HG02678 (cell line): ENCODE measurements around the gene ETV7.
A peak's percentile ranks its signal among the peaks of the same experiment; 100 is the strongest.
"Not testable (repeated sequence)": the region's sequence is repeated elsewhere in the genome, so short reads cannot be mapped to it uniquely, and the experiment has no call there.

Source experiments
- ATAC-seq: cut with Tn5 transposase; IDR thresholded peaks from one replicate; pipeline ENCODE4 v1.9.1; 2021; ENCODE audit warnings: mild to moderate bottlenecking, moderate library complexity; ENCODE audit not compliant: unreplicated experiment

Gene ETV7

GRCh38 chr6:36364669-36365479, 22.6 kb downstream of the ETV7 start:
- no peak for ATAC-seq

GRCh38 chr6:36364061-36364635, 23.3 kb downstream of the ETV7 start:
- not testable (repeated sequence) for ATAC-seq

GRCh38 chr6:36363371-36363752, 24.1 kb downstream of the ETV7 start:
- ATAC-seq, result not testable (repeated sequence)

- no peak for ATAC-seq
Measured at GRCh38 chr6:36362551-36363370, 24.7 kb downstream of the ETV7 start.

GRCh38 chr6:36361071-36361470, 26.4 kb downstream of the ETV7 start:
- ATAC-seq, result no peak

GRCh38 chr6:36360241-36361054, 27.0 kb downstream of the ETV7 start:
- peak; percentile 49 for ATAC-seq

GRCh38 chr6:36358226-36358915, 29.1 kb downstream of the ETV7 start:
- ATAC-seq, result peak; percentile 48

GRCh38 chr6:36357872-36358225, 29.6 kb downstream of the ETV7 start:
- ATAC-seq, result no peak

GRCh38 chr6:36355819-36356218, 31.6 kb downstream of the ETV7 start:
- no peak for ATAC-seq

GRCh38 chr6:36353411-36353915, 34.0 kb downstream of the ETV7 start:
- ATAC-seq, result no peak

- ATAC-seq, result no peak
Measured at GRCh38 chr6:36352477-36353157, 34.9 kb downstream of the ETV7 start.

- ATAC-seq, result no peak
Measured at GRCh38 chr6:36350681-36351571, 36.5 kb downstream of the ETV7 start.

GRCh38 chr6:36350082-36350481, 37.4 kb downstream of the ETV7 start:
- ATAC-seq, result no peak

- no peak for ATAC-seq
Measured at GRCh38 chr6:36349240-36349639, 38.2 kb downstream of the ETV7 start.

GRCh38 chr6:36347621-36348020, 39.8 kb downstream of the ETV7 start:
- ATAC-seq, result no peak

- no peak for ATAC-seq
Measured at GRCh38 chr6:36346486-36347273, 40.8 kb downstream of the ETV7 start.

GRCh38 chr6:36345681-36346466, 41.6 kb downstream of the ETV7 start:
- ATAC-seq, result no peak
